Measurements from ENCODE around the gene ADAM22.
"Not testable (repeated sequence)": the region's sequence is repeated elsewhere in the genome, so short reads cannot be mapped to it uniquely, and the experiment has no call there.

ADAM22 gene

DNA sequence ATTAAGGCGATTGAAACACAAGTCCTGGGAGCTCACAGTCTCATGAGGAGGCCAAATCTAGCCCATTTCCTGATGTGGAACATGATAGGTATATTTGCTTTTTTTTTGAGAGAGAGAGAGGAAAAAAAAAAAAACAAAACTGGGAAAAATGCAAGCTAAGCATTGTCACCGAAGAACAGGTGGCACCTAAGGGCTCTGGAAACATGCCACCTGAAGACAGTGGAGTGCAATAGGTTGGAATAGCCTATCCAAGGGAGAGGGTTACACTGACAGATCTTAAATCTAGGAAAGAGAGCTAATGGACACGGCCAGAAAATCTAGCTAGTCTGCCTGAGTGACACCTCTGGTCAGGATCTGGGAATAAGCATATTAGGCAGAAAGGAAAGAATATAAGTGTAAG is 175.6 kb downstream of the ADAM22 start:
- DNase-seq (ENCODE audit: low read depth), result no peak

DNA sequence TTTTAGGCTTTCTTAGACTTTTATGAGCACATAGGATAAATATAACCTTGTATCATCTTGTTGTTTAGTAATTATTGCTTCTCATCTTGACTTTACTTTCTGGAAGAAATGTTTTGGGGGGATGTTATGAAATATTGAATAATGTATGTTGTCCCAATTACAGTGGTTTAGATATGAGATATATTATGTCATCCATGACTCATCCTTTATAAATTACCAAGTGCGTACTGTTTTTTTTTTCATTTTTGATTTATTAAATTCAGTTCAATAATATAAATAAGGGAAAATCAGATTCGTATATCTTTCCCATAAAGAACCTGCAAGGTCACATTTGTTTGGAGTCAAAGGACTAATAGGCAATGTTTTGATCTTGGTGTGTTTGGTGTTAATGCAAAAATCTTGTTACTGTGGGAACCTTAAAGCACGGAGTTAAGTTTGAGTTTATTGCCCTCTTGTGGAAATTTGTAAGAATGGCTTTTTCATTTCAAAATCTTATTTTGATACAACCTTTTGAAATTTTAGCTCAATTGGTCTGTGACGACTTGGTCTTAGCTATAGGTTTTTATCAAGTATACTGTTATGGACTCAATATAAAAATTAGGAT is 177.2 kb downstream of the ADAM22 start:
- no peak for DNase-seq (ENCODE audit: low read depth)

DNA sequence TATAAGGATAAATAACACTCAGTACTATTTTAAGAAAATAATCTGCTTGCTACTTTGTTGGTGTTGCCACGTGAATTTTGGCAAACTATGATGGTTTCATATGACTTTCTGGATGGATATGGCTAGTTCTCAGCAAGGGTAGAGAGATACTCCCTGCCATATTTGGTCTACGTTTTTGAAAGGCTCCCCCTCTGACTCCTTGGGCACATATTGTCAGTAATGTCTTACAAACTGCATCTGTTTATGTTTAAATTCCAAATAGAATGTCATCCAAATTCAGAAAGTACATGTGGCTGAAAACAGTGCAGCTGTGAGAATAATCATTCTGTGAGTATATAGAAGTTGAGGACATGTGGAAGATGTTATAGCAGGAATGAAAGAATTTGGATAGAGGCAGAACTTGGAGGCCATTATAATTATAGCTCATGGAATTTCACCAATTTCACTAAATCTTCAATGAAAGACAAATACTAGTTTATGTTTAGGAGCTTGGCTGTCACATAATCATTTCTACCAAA is 178.0 kb downstream of the ADAM22 start:
- DNase-seq (ENCODE audit: low read depth), result no peak

DNA sequence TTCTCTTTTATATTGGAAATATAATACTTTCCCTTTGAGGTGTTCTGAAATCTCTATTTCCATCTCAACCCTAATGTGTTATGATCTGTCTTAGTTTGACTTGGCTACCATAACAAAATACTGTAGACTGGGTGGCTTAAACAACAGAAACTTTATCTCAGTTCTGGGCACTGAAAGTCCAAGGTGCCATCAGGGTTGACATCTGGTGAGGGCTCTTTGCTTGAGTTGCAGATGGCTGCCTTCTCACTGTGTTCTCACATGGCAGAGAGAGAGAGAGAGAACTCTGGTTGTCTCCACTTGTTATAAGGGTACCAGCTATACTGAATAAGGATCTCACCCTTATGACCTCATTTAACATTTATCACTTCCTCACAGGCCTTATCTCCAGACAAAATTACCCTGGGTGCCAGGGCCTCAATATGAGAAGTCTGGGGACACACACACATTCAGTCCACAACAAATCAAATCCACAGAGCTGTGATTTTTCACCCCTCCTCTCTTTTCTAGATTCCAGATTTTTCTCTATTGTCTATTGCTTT is 181.3 kb downstream of the ADAM22 start:
- no peak for DNase-seq (ENCODE audit: low read depth)

DNA sequence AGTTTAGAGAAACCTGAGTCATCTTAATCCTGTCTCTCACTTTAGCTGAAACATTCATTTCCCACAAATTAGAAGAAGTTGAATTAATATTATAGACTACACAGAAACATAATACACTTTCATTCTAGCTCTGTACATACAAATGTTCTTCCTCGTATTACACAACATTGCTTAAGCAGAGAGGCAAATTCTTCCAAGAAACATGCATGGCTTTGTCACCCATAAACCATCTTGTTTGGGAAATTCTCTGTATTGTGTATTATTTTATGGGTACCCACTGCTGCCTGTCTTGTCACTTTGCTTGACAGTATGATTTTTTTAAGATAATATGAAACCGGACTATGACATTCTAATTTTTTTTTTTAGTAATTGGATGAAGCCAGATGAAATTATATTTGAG is 181.8 kb downstream of the ADAM22 start:
- DNase-seq (ENCODE audit: low read depth), result no peak

DNA sequence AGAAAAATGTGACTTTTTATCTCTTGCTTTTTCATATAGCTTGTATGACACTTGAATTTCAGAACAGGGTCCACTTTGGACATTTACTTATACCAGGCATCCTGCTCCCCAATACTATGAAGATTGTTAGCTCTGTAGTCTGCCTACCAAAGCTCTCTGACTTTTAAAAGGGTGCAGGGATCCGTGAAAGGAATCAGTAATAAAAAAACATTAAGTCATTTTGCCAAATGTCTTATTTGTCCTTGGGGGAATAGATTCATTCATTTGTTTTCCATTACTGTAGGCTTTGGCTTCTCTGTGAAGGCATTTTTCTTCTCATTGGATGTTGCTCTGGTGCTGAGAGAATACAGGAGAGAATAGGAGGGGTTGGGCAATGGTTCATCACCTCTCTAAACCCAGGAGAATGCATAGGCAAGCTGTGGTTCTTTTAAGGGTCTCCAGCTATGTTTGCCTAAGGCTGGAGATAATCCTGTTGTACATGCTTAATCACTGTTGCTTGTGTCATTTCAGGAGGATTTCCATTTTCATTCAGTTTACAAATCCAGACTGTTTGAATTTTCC is 182.3 kb downstream of the ADAM22 start:
- no peak for DNase-seq (ENCODE audit: low read depth)

DNA sequence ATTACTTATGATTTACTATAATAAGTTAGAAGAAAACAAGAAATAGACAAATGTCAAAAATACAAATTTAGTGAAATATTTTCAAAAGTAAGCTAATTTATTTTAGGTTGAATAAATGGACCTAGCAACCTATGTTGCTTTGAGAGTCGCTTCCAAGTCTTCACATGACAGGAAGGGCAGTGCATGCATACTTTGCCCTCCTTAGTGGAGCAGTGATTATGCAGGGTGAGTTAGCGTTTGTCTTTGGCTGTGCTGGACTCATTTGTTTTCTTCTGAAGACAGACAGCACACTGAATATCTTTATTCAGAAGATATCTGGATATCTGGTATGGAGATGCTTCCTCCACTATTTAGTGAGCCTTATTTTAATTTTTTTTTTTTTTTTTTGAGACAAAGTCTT is 183.3 kb downstream of the ADAM22 start:
- DNase-seq (ENCODE audit: low read depth), result no peak

DNA sequence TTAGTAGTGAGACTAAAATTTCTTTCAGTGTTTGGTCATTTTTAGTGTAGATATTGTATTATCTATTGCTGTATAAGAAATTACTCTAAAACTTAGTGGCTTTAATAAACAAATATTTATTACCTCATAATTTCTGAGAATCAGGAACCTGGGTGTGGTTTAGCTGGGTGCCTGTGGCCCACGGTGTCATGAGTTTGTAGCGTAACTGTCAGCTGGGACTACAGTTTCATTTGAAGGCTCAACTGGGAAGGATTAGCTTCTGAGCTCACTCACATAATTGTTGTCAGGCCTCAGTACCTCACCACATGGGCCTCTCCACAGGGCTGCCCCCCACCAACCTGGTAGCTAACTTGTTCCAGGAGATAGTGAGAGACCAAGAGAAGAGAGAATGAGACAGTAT is 187.3 kb downstream of the ADAM22 start:
- DNase-seq (ENCODE audit: low read depth), result no peak

DNA sequence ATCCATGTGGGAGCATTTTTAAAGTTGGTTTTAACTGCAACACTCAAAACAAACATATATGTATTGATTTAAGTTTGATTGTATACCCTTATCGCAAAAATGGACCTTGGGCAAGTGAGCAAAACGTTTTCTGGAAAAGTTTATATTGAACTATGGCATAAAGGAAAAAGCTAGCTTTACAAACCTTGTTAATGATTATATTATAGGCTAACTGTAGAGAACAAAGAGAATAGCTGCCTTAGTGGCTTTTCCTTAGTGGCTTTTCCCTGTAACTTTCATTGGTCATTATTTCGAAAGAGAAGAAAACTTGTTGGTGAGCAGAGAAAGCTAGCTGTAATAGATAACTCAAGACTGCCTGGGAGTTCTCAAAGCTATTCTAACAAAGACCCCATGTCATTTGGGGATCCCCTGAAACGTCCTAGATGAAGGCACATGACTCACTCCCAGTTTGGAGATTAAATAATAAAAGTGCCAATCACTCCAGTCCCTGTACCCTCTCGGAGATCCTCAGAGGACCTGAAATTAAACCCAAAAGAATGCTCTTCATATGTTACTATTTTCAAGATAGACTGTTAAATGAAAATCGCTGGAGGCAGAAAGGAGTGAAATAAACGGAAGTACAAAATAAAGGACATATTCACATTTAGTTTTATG is 193.7 kb downstream of the ADAM22 start:
- DNase-seq (ENCODE audit: low read depth), result no peak

DNA sequence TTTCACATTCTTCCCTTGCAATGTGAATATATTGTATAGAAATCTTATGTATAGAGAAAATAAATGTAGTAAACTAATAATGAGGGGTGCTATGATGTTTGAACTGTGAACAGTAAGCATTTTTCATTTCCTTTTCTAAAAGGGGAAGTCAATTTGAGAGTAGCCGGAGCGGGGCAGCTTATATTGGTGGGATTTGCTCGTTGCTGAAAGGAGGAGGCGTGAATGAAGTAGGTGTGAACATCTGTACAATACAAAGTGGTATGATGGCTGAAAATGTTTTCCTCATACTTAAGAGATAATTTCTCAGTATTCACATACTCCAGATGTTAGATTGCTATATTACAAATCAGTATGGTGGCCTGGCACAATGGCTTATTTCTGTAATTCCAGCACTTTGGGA is 198.7 kb downstream of the ADAM22 start:
- DNase-seq (ENCODE audit: low read depth), result no peak

DNA sequence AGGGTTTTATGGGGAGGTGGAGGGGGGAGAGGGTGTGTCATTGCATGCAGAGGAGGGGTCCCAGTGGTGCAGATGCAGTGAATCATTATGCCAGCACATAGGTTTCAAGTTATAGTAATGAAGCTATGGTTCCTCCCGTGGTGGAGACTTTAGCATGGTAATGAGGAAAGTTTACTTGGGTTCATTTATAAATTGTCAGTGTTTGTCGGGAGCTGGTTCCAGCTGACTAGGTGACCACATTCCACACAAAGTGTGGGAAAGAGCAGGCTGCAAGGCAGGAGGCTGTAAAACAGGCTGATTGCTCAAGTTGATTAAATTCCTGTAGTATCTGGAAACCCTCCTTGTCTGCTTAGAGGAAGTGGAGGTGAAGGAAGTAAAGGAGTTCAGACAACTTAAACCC is 206.9 kb downstream of the ADAM22 start:
- no peak for DNase-seq (ENCODE audit: low read depth)

DNA sequence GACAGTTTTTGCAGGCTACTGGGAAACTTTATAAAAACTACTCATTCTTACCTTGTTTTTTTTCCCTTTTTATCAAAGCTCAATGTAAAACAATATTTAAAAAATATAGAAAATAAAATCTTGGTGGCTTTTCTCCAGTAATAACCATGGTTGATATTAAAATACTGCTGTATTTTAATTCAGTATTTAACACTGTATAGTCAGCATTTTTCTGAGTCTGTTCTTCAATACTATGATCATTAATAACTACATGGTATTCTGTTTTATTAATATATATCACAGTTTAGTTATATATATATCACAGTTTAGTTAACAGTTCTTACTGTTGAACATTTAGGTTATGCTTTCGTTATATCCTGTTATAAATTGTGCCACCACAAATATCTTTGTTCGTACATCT is 207.4 kb downstream of the ADAM22 start:
- no peak for DNase-seq (ENCODE audit: low read depth)

DNA sequence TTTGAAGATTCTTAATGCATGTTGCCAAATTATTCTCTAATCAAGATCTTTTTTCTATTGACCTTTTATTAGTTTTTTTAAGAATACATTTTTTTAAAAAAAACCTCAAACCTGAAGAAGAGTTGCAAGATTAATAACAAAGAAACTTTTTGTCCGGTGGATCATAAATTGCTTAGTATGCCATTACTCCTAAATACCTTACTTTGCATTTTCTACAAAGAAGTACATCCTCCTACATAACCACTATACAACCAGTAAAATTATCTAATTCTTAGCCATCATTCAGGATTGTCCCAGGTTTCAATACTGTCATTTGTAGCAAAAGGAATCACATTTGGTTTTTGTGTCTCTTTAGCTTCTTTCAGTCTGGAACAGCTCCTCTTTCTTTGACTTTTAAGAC is 207.9 kb downstream of the ADAM22 start:
- no peak for DNase-seq (ENCODE audit: low read depth)

DNA sequence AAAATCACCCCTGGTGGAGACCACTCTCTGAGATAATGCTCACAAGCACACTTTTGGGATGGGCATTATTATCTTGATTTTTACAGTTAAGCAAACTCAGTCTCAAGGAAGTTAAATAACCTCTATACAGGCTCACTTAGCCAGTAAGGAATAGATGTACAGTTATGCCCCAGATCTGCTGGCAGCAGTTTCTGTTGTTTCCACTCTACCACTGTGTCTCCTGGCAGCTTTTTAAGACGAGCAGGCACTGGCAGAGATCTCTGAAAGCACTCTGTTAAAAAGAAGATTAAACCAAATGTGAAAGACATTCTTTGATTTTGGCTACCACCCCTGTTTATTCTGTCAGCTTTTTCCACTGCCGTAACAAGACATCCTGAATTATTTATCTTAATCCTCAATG is 212.6 kb downstream of the ADAM22 start:
- DNase-seq (ENCODE audit: low read depth), result no peak

DNA sequence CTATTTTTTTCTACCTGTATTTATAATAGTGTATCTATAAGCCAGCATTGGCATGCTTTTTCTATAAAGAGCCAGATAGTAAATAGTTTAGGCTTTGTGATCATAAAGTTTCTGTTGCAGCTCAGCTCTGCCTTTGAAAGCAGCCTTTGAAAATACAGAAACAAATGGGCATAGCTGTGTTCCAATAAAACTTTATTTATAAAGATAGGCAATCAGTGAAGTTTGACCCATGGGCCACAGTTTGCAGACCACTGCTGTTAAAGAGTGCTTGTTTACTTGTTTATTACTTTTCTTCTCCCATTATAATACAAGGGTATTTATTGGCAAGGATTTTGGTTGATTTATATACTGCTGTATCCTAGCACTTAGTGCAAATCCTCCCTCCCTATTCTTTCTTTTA is 213.3 kb downstream of the ADAM22 start:
- DNase-seq (ENCODE audit: low read depth), result no peak

DNA sequence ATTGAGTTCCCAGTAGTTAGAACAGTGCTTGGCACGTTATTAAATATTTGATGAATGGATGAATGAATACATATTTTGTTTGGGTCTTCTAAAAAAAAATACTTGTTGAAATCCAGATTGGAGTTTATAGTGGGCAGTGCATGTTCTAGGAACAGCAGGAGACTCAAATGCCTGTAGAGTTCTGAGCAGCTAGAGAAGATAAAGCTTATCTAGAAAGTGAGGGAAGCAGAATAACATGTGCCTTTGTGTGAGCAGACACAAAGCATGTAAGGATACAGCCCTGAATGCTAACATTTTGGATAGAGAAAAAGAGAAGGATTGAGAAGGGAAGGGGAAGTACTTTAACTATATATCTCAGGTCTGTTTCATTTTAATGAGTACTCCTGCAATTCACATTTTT is 213.9 kb downstream of the ADAM22 start:
- no peak for DNase-seq (ENCODE audit: low read depth)

DNA sequence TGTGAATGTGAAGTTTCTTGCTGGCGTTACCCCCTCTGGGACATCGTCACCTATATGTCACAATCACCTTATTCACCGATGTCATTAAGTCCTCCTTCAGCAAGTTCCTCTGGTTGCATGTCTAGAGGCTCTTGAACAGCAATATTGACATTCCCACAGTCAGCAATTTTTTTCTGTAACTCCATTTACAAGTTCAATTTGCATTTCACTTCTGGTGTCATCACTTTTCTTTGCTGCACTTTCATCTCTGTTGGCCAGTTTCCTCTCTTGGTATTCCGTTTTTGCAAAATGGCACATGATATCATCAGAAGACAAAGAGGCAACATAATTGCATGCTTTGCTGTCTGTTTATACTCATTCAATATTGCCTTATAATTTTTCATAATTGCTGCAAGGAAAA is 216.0 kb downstream of the ADAM22 start:
- DNase-seq (ENCODE audit: low read depth), result no peak

DNA sequence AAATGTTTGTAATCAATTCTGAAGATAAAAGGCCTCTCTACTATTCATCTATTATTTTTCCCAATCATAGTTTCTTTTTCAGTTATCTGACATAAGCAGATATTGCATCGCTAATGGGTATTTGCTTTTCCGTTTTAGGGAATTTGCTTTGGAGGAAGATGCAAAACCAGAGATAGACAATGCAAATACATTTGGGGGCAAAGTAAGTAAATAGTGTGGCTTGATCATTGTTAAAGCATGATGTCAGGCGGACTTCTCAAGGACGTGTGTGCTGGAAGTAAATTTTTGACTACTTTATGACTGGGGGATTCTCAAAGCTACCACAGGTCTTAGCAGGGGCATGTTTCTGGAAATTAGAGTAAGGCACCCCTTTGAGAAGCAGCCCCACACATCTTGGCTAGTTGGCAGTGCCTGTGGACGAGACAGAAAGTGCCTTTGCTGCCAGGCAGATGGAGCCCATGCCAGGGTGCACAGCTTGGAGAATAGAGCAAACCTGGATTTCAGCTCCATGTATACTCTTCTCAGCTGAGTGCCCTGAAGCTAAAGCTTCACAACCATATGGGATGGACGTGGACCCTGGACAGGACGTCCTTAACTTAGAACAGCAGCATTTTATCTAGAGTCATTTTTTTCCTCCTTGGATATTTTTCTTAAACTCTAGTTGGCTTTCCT is 217.2 kb downstream of the ADAM22 start:
- DNase-seq (ENCODE audit: low read depth), result no peak

DNA sequence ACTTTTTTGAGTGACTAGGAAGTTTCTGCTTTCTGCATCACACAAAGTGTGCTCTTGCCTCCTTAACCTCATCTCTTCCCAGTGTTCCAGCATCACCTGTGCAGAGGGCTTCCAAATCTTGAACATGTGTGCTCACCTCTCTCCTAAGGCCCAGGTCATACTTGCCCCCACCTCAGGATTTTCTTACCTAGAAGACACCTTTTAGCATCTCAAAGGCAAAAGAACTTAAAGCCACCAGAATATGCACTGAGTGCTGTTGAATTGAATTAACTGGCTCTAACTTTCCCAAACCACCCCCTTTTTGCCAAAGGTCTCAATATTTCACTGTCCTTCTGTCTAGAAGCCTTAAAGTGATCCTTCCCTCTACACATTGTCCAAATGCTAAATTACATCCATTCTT is 219.3 kb downstream of the ADAM22 start:
- no peak for DNase-seq (ENCODE audit: low read depth)

DNA sequence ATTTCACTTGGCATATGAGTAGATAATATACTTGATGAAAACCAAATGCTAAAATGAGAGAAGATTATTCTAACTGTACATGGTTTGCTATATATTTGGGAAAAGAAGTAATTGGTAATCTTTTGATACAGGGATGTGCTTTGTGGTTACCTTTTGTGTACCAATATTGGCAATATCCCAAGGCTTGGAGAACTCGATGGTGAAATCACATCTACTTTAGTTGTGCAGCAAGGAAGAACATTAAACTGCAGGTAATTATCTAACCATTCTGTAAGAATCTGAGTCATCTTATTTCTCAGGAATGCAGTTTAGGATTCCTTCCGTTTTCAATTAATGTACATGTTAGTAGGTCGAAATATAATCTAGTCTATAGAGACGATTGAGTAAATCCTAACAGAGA is 221.7 kb downstream of the ADAM22 start:
- DNase-seq (ENCODE audit: low read depth), result no peak

DNA sequence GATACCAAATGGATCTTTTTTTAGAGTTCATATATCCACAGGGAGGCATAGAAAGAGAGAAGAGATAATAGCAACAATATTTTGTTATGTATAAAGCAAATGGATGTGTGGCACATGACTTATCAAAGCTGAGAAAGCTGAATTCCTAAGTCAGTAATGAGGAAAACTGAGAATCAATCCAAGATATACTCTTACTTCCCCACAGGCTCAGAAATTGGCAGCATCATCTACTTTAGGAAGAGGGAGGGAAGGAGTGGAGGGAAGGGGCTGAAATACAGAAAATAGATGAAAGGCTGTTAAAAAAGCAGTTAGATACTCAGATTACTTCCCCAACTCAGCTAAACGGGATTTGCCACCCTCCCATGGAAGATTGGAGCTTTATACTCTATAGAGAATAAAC is 222.3 kb downstream of the ADAM22 start:
- DNase-seq (ENCODE audit: low read depth), result no peak

DNA sequence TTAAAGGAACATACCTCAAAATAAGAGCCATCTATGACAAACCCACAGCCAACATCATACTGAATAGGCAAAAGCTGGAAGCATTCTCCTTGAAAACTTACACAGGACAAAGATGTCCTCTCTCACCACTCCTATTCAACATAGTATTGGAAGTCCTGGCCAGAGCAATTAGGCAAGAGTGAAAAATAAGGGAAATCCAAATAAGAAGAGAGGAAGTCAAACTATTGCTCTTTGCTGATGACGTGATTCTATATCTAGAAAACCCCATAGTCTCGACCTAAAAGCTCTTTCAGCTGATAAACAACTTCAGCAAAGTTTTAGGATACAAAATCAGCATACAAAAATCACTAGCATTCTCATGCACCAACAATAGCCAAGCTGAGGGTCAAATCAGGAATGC is 225.7 kb downstream of the ADAM22 start:
- not testable (repeated sequence) for DNase-seq (ENCODE audit: low read depth)

DNA sequence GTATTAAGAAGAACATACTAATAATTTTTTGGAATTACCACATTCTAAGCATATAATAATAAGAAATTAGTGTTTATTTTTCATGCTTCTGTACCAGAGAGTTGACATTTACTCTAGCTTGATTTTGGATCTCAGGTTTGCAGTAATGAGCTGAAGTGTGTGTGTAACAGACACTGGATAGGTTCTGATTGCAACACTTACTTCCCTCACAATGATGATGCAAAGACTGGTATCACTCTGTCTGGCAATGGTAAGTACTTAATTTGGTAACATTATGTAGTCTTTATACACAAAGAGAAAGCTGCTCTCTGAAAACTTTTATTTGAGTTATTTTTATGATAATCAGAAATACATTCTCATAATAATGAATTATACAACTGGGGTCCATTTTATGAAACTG is 231.6 kb downstream of the ADAM22 start:
- DNase-seq (ENCODE audit: low read depth), result no peak

Measured in T follicular helper cell (primary cell).